Stimulated activated naive CD8-positive, alpha-beta T cell treated with anti-CD3 and anti-CD28 coated beads, Interleukin-15, amount 100 ng/mL, for 72 hours (primary cell): ENCODE measurements around the gene NPC1.
"Not testable (repeated sequence)": the region's sequence is repeated elsewhere in the genome, so short reads cannot be mapped to it uniquely, and the experiment has no call there.

ENCODE experiments used
- ATAC-seq: fragments of 150-1000 bp; cut with Tn5 transposase; 2 replicates; pipeline ENCODE4 v1.10.0; 2021; ENCODE audit warnings: mild to moderate bottlenecking, moderate library complexity
- DNase-seq, 2 donors: peaks; one replicate each; pipeline ENCODE4 v3.0.0; 2021 to 2022
- H3K27ac Mint-ChIP-seq, 2 donors: one replicate each; pipeline ENCODE4 v1.8.0; 2022; ENCODE audit warnings: mild to moderate bottlenecking in 2 of 2, mixed read lengths in 2 of 2, moderate library complexity in 2 of 2
- H3K27me3 Mint-ChIP-seq: one replicate; pipeline ENCODE4 v1.8.0; 2022; ENCODE audit warnings: mixed read lengths
- H3K4me1 Mint-ChIP-seq: one replicate; pipeline ENCODE4 v1.8.0; 2022; ENCODE audit warnings: mild to moderate bottlenecking, mixed read lengths
- H3K4me3 Mint-ChIP-seq, 2 donors: one replicate each; pipeline ENCODE4 v1.8.0; 2022; ENCODE audit warnings: mild to moderate bottlenecking in 2 of 2, mixed read lengths in 2 of 2, moderate library complexity in 1 of 2
- H3K9me3 Mint-ChIP-seq, 2 donors: one replicate each; pipeline ENCODE4 v1.8.0; 2022; ENCODE audit warnings: mixed read lengths in 2 of 2

The NPC1 gene

GRCh38 chr18:23506393-23506792 is 79.9 kb downstream of the NPC1 start:
- ATAC-seq = no peak
- no peak overlapping the region for H3K27ac Mint-ChIP-seq
- no peaks in the 10 kb centered on the region for H3K27me3 Mint-ChIP-seq
- peaks cover 48% of the 10 kb centered on the region for H3K4me1 Mint-ChIP-seq
- H3K4me3 Mint-ChIP-seq = no peak overlapping the region
- no peak for DNase-seq
- H3K9me3 Mint-ChIP-seq = no peaks in the 10 kb centered on the region

- H3K9me3 Mint-ChIP-seq = no peaks in the 10 kb centered on the region
- DNase-seq = no peak
- no peaks in the 10 kb centered on the region for H3K27me3 Mint-ChIP-seq
- peaks cover 48% of the 10 kb centered on the region for H3K4me1 Mint-ChIP-seq
- peak overlapping the region in 1 of 2 donors; percentile 19 for H3K27ac Mint-ChIP-seq
- H3K4me3 Mint-ChIP-seq = peak overlapping the region; percentile 93 to 96
- ATAC-seq = no peak
These were observed 81.6 kb downstream of the NPC1 start for GRCh38 chr18:23504720-23505119.

- no peaks in the 10 kb centered on the region for H3K27me3 Mint-ChIP-seq
- H3K4me1 Mint-ChIP-seq = peaks cover 53% of the 10 kb centered on the region
These were observed 82.4 kb downstream of the NPC1 start for GRCh38 chr18:23503963-23504344.

GRCh38 chr18:23503038-23503962 is 83.0 kb downstream of the NPC1 start, which contains the start of gene RMC1:
TSS of gene RMC1 (plus strand) at chr18:23503511. CDS start at chr18:23503619, 108 bp downstream.
- H3K4me3 Mint-ChIP-seq = peak within 1 kb of the TSS; percentile 93 to 96
- peak; percentile 91 for ATAC-seq
- no peaks in the 10 kb centered on the region for H3K27me3 Mint-ChIP-seq
- peak within 1 kb of the TSS; percentile 93 to 94 for H3K27ac Mint-ChIP-seq
- H3K9me3 Mint-ChIP-seq = no peaks in the 10 kb centered on the region
- DNase-seq = peak; percentile 97 to 98
- H3K4me1 Mint-ChIP-seq = peaks cover 53% of the 10 kb centered on the region

More at GRCh38 chr18:23503963-23504344, 82.4 kb downstream of the NPC1 start:
- Mint-ChIP-seq H3K4me3 (peak overlapping the region; percentile 93 to 96), H3K9me3 (no peaks in the 10 kb centered on the region), H3K27ac (peak overlapping the region; percentile 92 to 93)
- DNase-seq (no peak), ATAC-seq (no peak)

- Mint-ChIP-seq H3K27me3 (no peaks in the 10 kb centered on the region), H3K27ac (peak overlapping the region; percentile 92 to 94), H3K4me1 (peaks cover 46% of the 10 kb centered on the region), H3K9me3 (no peaks in the 10 kb centered on the region), H3K4me3 (peak overlapping the region; percentile 89 to 96)
- no peak for ATAC-seq
- DNase-seq = no peak
These were observed 83.7 kb downstream of the NPC1 start for GRCh38 chr18:23502516-23503037.

- Mint-ChIP-seq H3K4me1 (peaks cover 41% of the 10 kb centered on the region), H3K27me3 (no peaks in the 10 kb centered on the region), H3K4me3 (no peak overlapping the region), H3K27ac (no peak overlapping the region), H3K9me3 (no peaks in the 10 kb centered on the region)
- DNase-seq (no peak), ATAC-seq (no peak)
These were observed 84.7 kb downstream of the NPC1 start for GRCh38 chr18:23501626-23502025.

- no peak for DNase-seq
- Mint-ChIP-seq H3K4me1 (peaks cover 26% of the 10 kb centered on the region), H3K27me3 (no peaks in the 10 kb centered on the region), H3K9me3 (no peaks in the 10 kb centered on the region), H3K27ac (no peak overlapping the region), H3K4me3 (no peak overlapping the region)
- ATAC-seq = no peak
These were observed 87.0 kb downstream of the NPC1 start for GRCh38 chr18:23499291-23499781.

GRCh38 chr18:23498877-23499276 is 87.4 kb downstream of the NPC1 start:
- H3K4me3 Mint-ChIP-seq = no peak overlapping the region
- H3K27ac Mint-ChIP-seq = no peak overlapping the region
- H3K27me3 Mint-ChIP-seq = no peaks in the 10 kb centered on the region
- no peaks in the 10 kb centered on the region for H3K9me3 Mint-ChIP-seq
- H3K4me1 Mint-ChIP-seq = peaks cover 22% of the 10 kb centered on the region
- DNase-seq (peak; percentile 70 to 77), ATAC-seq (peak; percentile 62)

GRCh38 chr18:23498117-23498516 is 88.2 kb downstream of the NPC1 start:
- Mint-ChIP-seq H3K4me1 (peaks cover 22% of the 10 kb centered on the region), H3K9me3 (no peaks in the 10 kb centered on the region), H3K4me3 (no peak overlapping the region), H3K27me3 (no peaks in the 10 kb centered on the region), H3K27ac (no peak overlapping the region)
- ATAC-seq = no peak
- DNase-seq = no peak

- DNase-seq (no peak), ATAC-seq (no peak)
- H3K27me3 Mint-ChIP-seq = no peaks in the 10 kb centered on the region
- no peak overlapping the region for H3K4me3 Mint-ChIP-seq
- H3K27ac Mint-ChIP-seq = no peak overlapping the region
- H3K4me1 Mint-ChIP-seq = peaks cover 8% of the 10 kb centered on the region
- no peaks in the 10 kb centered on the region for H3K9me3 Mint-ChIP-seq
These were observed 90.4 kb downstream of the NPC1 start for GRCh38 chr18:23495723-23496440.

- no peak overlapping the region for H3K4me3 Mint-ChIP-seq
- peaks cover 8% of the 10 kb centered on the region for H3K4me1 Mint-ChIP-seq
- DNase-seq = no peak
- H3K27me3 Mint-ChIP-seq = no peaks in the 10 kb centered on the region
- no peaks in the 10 kb centered on the region for H3K9me3 Mint-ChIP-seq
- H3K27ac Mint-ChIP-seq = no peak overlapping the region
- no peak for ATAC-seq
These were observed 91.3 kb downstream of the NPC1 start for GRCh38 chr18:23494992-23495391.

GRCh38 chr18:23493654-23494053 is 92.7 kb downstream of the NPC1 start:
- Mint-ChIP-seq H3K4me3 (no peak overlapping the region), H3K27ac (no peak overlapping the region), H3K27me3 (no peaks in the 10 kb centered on the region), H3K4me1 (peaks cover under 1% of the 10 kb centered on the region), H3K9me3 (no peaks in the 10 kb centered on the region)
- DNase-seq (no peak), ATAC-seq (no peak)

- ATAC-seq, H3K9me3 Mint-ChIP-seq, H3K27me3 Mint-ChIP-seq: not testable (repeated sequence)
These were observed 96.7 kb downstream of the NPC1 start for GRCh38 chr18:23489586-23489985.

GRCh38 chr18:23487738-23488570 is 98.4 kb downstream of the NPC1 start:
- Mint-ChIP-seq H3K4me3 (peak overlapping the region; percentile 72 to 74), H3K27me3 (no peaks in the 10 kb centered on the region), H3K4me1 (peaks cover 18% of the 10 kb centered on the region), H3K27ac (peak overlapping the region; percentile 71 to 92), H3K9me3 (no peaks in the 10 kb centered on the region)
- peak; percentile 40 to 58 for DNase-seq
- ATAC-seq = peak; percentile 84

More at GRCh38 chr18:23489586-23489985, 96.7 kb downstream of the NPC1 start:
- not testable (repeated sequence) for DNase-seq, H3K27ac Mint-ChIP-seq, H3K4me3 Mint-ChIP-seq
- H3K4me1 Mint-ChIP-seq = peaks cover 18% of the 10 kb centered on the region

GRCh38 chr18:23485386-23485785 is 100.9 kb downstream of the NPC1 start:
- ATAC-seq (no peak), DNase-seq (no peak)
- no peak overlapping the region for H3K27ac Mint-ChIP-seq
- H3K9me3 Mint-ChIP-seq = no peaks in the 10 kb centered on the region
- H3K27me3 Mint-ChIP-seq = no peaks in the 10 kb centered on the region
- no peak overlapping the region for H3K4me3 Mint-ChIP-seq
- H3K4me1 Mint-ChIP-seq = peaks cover 18% of the 10 kb centered on the region
